Measurements from ENCODE around the gene UGT3A2.
"Not testable (repeated sequence)": the region's sequence is repeated elsewhere in the genome, so short reads cannot be mapped to it uniquely, and the experiment has no call there.

Gene UGT3A2

GRCh38 chr5:36052538-36052937 is 14.1 kb downstream of the UGT3A2 start:
- no peak for DNase-seq

DNA sequence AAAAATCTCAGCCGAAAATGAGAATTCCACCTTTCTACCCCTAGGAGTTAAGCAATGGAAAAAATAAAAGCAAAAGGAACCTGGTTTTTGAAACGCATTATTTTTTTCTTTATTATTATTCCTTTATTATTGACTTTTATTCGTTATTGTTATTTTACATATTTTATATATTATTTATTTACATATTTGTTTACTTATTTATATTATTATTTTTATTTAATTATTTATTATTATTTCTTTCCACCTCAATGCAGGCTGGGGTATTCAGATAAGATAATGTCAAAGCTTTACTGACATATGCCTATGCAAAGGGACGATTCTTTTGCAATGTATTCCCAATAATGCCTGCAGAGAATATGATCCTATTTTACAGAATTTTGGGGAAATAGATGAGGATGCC is 16.7 kb downstream of the UGT3A2 start:
- no peak for DNase-seq

DNA sequence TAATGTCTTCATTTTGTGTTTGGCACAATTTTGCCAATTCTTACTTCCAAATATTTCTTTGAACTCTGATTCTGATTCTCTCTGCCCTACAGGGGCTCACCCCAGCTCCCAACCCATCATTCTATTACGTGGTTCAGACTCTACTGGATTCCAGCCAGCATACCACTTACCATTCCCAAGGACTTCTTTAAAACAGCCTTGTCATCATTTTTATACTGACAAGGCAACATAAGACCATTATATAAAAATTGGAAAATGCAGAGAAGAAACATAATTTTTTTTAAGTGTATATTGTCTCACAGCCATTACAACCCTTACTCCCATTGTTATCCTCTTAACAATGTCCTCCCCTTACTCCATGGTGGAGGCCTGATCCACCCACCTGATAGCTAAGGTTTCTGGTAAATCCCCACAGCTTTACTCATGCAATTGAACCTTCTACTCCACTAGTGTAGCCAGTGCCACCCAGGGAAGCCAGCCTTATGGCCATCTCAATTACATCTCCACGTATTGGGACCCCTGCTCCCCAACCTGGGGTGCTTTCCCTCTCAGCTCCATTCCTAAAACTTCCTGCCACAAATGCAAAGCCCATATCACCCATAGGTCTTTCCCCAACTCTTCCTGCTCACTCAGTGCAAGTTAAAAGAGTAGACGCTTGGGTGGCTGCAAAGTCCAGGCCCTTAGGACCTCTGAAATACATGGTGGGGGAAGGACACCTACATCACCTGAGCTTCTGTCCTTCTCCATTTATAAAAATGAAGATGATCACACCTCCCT is 19.1 kb downstream of the UGT3A2 start:
- no peak for DNase-seq

DNA sequence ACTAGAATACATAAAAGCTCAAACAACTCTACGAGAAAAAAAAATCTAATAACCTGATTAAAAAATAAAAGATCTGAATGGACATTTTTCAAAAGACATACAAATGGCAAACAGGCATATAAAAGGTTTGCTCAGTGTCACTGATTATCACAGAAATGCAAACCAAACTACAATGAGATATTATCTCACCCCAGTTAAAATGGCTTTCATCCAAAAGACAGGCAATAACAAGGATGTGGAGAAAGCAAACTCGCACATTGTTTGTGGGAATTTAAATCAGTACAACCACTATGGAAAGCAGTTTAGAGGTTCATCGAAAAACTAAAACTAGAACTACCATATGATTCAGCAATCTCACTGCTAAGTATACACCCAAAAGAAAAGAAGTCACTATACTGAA is 20.8 kb downstream of the UGT3A2 start:
- DNase-seq: no peak

DNA sequence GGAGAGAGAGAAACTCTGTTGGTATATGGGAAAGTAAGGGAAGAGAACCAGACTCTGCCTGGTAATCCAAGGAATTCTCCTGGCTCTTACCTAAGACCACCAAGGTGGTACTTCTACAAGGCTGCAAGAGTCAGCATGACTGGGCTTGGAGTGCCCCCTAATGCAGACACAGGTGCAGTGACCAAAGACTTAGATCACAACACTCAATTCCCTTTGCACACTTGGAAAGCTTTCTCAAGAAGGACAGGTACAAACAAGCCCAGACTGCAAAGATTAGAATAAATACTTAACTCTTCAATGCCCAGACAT is 25.2 kb downstream of the UGT3A2 start:
- DNase-seq: no peak

- no peak for DNase-seq
Observed at GRCh38 chr5:36040651-36041536, 25.8 kb downstream of the UGT3A2 start.

GRCh38 chr5:36035696-36036095 is 31.0 kb downstream of the UGT3A2 start:
- DNase-seq: no peak

DNA sequence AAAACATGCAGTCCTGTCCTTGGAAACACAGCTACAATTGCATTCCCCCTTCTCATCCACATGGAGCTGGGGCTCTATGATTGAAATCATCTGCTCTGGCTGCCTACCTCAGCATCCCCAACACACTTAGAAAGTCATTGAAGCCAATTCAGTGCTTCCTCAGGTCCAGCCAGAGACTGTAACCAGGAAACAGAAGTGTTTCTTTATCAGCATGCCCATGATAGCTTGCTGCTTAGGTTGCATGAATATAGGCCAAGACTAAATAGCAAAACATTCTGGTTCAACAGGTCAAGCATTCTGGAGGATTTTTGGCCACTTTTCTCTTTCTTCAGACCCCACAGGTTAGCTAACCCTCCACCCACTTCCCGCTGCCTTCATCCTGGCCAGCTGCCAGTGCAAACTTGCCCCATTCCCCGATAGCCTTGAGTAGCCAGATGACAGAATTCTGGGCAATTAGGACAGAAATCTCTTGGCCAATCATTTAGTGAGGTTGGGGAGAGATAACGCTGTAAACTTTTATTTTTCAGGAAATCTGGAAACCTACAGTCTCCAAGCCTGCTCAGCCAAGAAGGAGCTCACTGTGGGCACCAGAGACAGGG is 32.0 kb downstream of the UGT3A2 start:
- DNase-seq: not testable (repeated sequence)

- no peak for DNase-seq
Observed at GRCh38 chr5:36033486-36033885, 33.2 kb downstream of the UGT3A2 start.

DNA sequence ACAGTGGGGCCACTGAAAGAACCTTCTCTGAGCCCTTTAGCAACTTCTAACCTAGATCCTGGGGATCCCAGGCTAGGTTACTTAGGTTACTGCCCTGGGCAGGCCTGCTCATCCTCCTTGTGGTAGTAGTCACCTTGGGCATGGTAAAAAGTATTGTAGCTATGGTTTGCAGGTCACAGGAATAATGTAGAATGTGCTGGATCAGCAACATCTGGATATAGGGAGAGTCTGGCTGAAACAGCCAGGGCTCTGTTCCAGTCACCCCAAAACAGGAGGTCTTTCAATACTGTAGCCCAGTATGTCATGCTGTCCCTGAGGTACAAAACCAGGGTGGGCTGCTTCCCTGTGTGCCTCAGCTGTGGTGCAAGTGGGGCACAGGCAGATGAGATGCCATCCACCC is 33.6 kb downstream of the UGT3A2 start:
- DNase-seq: no peak

DNA sequence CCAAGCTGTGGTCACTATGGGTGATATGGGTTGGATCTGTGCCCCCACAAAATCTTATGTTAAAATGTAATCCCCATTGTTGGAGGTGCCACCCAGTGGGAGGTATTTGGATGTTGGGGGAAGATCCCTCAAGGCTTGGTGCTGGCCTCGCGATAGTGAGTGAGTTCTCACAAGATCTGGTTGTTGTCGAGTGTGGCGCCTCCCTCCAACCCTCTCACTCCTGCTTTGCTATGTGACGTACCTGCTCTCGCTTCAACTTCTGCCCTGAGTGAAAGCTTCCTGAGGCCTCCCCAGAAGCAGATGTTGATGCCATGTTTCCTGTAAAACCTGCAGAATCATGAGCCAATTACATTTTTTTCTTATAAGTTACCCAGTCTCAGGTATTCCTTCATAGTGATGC is 35.5 kb downstream of the UGT3A2 start:
- no peak for DNase-seq

GRCh38 chr5:36029914-36030313 is 36.8 kb downstream of the UGT3A2 start:
- DNase-seq: no peak

DNA sequence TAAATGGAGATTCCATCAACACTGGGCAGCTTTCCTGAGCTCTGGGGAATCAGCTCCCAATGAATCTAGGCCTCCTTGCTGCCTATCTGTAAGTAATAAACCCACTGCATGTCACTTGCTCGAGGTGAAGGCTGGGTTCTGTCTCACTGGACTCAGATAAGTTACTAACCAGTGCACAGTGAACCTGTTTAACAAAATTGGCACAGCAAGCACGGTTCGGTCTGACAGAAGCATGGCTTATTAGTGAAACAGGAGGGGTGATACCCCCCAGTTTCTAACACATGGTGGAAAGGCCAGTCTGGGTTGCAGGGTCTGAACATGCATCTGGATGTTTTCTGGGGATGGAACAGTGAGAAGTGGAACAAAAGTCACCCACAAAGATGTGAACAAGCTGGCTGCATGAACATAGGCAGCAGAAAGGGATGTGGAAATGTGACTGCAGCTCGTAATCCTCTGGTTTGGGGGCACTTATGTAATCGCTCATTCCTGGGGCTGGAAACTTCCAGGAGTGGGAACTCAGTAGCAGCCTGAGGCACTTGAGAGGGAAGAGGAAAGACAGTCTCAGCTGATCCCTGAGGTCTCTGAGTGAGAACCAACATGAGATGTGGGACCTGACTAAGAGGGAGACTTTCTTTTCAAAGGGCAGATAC is 37.7 kb downstream of the UGT3A2 start:
- no peak for DNase-seq

DNA sequence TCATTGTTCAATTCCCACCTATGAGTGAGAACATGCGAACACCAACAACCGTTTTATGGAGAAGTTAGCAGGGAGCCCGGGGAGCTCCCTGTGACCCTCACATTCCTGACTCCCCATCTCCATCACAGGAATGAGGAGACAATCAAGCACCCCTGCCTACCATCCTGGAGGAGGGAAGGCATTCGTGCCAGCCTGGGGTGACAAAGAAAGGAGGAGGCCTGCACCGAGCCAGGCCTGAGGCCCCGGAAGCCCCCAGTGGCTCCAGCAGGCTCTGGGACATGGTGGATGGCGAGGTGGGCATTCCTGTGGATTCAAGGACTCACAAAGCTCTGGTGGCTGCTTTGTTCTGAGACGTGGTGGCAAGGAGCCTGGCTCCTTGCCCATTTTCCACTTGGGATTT is 39.0 kb downstream of the UGT3A2 start:
- DNase-seq: no peak

DNA sequence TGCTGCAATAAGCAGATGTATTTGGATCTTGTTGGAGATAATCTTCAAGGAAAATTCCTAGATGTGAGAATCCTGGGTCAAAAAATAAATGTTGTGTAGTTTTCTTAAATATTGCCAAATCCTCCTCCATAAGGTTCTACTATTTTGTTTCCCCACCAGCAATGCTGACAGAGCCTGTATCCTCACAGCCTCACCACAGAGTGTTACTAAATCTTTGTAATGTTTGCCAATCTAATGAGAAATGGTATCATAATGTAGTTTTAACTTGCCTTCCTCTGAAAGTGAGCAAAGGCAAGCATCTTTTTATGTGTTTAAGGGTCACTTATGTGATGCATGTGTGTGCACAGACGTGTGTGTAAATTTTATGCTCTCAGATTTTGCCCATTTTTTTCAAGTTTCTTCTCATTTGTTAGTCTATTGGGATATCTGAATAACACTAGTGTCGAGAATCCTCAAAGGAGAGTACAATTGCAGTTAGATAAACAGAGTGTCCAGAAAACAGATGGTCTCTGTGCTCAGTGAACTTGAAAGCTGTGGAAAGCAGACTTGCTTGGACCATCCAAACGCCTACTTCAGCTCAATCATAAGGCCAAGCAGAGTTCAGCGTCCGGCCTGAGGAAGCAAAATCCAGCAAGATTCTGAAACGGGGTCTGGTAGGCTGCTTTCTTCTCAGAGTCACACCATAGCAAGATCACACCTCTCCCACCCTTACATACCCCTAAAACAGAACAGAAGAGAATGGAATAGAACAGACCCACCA is 39.8 kb downstream of the UGT3A2 start:
- no peak for DNase-seq

- DNase-seq: not testable (repeated sequence)
Observed at GRCh38 chr5:36022246-36022645, 44.4 kb downstream of the UGT3A2 start.

DNA sequence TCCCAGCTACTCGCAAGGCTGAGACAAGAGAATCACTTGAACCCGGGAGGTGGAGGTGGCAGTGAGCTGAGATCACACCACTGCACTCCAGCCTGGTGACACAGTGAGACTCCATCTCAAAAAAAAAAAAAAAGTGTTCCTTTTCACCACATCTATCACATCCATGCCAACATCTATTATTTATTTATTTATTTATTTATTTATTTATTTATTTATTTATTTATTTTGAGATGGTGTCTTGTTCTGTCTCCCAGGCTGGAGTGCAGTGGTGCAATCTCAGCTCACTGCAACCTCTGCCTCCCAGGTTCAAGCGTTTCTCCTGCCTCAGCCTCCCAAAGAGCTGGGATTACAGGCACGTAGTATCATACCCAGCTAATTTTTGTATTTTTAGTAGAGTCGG is 47.1 kb downstream of the UGT3A2 start:
- not testable (repeated sequence) for DNase-seq

DNA sequence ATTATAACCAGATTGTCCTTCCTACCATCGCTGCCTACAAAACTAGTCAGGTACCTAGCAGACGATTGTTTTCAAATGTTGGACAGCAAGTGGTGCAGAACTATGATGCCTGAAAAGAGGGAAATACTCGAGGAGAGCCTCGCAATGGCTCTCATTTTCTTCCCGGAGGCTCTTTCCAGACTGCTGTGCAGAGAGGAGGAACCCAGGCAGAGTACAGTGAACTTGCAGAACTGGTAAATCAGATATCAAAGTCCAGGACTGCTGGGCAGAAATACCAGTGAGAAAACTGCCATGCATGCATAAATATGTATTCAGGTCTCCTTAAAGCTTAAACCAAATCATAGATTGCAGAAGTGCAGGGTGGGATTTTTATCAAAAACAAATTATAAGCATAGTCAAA is 49.1 kb downstream of the UGT3A2 start:
- DNase-seq: no peak

DNA sequence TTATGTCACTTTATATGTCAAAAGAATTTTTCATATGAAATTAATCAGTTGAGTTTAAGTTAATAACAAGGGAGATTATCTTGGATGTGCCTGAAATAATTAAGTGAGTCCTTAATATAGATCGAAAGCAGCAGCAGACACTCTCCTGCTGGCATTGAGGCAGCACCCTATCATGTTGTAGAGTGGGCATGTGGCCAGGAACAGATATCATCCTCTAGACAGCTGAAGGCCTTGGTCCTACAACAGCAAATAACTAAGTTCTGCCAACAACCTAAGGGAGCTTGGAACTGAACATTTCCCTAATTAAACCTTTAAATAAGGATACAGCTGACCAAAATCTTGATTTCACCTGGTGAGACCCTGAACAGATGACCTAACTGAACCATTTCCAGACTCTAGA is 49.7 kb downstream of the UGT3A2 start:
- no peak for DNase-seq

- no peak for DNase-seq
Observed at GRCh38 chr5:36013182-36013581, 53.5 kb downstream of the UGT3A2 start.

DNA sequence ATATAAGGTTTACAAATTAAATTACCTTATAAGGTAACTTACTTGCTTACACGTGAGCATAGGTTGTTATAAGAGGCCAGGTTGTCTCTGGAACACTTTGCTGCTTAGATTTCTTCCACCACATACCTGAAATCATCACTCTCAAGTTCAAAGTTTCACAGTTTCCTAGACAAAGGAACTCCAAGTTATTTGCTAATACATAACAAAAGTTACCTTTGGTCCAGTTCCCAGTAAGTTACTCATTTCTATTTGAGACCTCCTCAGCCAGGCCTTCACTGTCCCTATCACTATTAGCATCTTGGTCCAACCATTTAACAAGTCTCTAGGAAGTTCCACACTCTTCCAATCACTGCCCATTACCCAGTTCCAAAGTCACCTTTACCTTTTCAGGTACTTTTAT is 57.0 kb downstream of the UGT3A2 start:
- DNase-seq: no peak

DNA sequence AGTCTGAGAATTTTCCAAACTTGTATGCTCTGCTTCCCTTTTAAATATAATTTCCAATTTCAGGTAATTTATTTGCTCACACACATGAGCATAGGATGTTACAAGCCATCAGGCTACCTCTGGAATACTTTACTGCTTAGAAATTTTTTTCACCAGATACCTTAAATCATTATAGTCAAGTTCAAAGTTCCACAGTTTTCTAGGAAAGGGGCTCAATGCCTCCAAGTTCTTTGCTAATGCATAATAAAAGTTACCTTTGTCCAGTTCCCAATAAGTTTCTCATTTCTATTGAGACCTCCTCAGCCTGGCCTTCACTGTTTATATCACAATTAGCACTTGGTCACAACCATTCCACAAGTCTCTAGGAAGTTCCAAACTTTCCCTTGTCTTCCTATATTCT is 59.3 kb downstream of the UGT3A2 start:
- DNase-seq: no peak

DNA sequence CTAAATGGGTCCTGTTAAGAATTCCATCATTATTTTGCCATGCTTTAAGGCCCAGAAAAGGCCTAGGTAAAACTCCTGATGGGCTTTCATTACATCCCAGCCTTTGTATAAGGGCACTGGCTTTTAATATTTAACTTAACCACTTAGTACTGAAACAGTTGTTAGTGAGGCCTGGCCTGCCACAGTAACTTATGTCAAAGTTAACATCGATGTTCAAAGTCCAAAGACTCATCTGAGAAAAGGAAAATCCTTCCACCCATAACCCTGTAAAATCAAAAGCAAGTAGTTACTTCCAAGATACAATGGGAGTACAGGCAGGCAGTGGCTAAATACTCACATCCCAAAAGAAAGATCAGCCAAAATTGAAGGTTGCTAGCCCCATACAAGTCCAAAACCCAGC is 60.5 kb downstream of the UGT3A2 start:
- no peak for DNase-seq

Measured in NCI-H1048 (cell line).